Cardiac muscle cell (in vitro differentiated cells and primary cell): Measurements from ENCODE around the gene PRKAG2. TPM values are rescaled to one million over a fixed set of nuclear protein-coding genes. Genes with fewer than 3 reads are reported as not detected.
A peak's percentile ranks its signal among the peaks of the same experiment; 100 is the strongest.

Experiments used
- DNase-seq, 2 donors: peaks; one replicate each; pipeline versions ENCODE4 v3.0.0 to v3.0.0-alpha.2; 2010 to 2017; ENCODE audit warnings: low read depth in 1 of 2, low spot score in 1 of 2
- H3K27ac ChIP-seq: fragments of 200-600 bp; sonication (generic); 2 replicates; pipeline ENCODE4 v1.5.1; 2016
- H3K27me3 ChIP-seq: fragments of 200-600 bp; sonication (generic); 2 replicates; pipeline ENCODE4 v1.6.0; 2016; ENCODE audit warnings: control low read depth
- H3K36me3 ChIP-seq: fragments of 200-600 bp; sonication (generic); 2 replicates; pipeline ENCODE4 v1.5.1; 2016; ENCODE audit warnings: control low read depth
- H3K4me1 ChIP-seq: fragments of 200-600 bp; sonication (generic); 2 replicates; pipeline ENCODE4 v1.8.1; 2017; ENCODE audit warnings: low read depth, mild to moderate bottlenecking, mixed run types
- H3K4me3 ChIP-seq: fragments of 200-600 bp; sonication (generic); 2 replicates; pipeline ENCODE4 v1.5.1; 2016; ENCODE audit warnings: mild to moderate bottlenecking
- H3K9me3 ChIP-seq: fragments of 200-600 bp; sonication (generic); 2 replicates; pipeline ENCODE4 v1.5.1; 2017; ENCODE audit warnings: low read depth, mild to moderate bottlenecking, control low read depth
- CTCF ChIP-seq: IDR thresholded peaks from 2 replicates; pipeline ENCODE4 v1.5.1; 2012; ENCODE audit warnings: low read depth, mild to moderate bottlenecking, low read length
- polyA plus RNA-seq: library from polyadenylated mRNA; unstranded; fragments of >200 nt; fragmentation: Nextera tagmentation; extraction: Ambion mirVana; gene quantifications from 2 replicates; pipeline ENCODE4 v1.2.1, GENCODE V29; 2016
- total RNA-seq: library from RNA; depleted of rRNA; stranded (reverse); fragments of >200 nt; gene quantifications from 2 replicates; pipeline ENCODE4 v1.2.3, GENCODE V29; 2016

PRKAG2 gene
- total and polyA plus RNA-seq, 2 experiments from 2014 or later = 43.4 to 85.3 TPM

- no peak for DNase-seq
- Histone ChIP-seq H3K4me1 (no peaks in the 10 kb centered on the region), H3K27me3 (no peaks in the 10 kb centered on the region), H3K27ac (no peak overlapping the region), H3K9me3 (no peaks in the 10 kb centered on the region), H3K36me3 (no peaks in the 10 kb centered on the region), H3K4me3 (no peak overlapping the region)
- no peak for TF ChIP-seq CTCF
Observed at GRCh38 chr7:151900591-151900985, 23.7 kb upstream of the PRKAG2 start.

- no peak for TF ChIP-seq CTCF
- Histone ChIP-seq H3K4me3 (no peak overlapping the region), H3K27me3 (no peaks in the 10 kb centered on the region), H3K36me3 (no peaks in the 10 kb centered on the region), H3K4me1 (no peaks in the 10 kb centered on the region), H3K27ac (no peak overlapping the region), H3K9me3 (no peaks in the 10 kb centered on the region)
- no peak for DNase-seq
Observed at GRCh38 chr7:151899513-151900360, 22.8 kb upstream of the PRKAG2 start.

GRCh38 chr7:151897951-151898686, 21.2 kb upstream of the PRKAG2 start:
- no peak overlapping the region for H3K27ac ChIP-seq
- H3K27me3 ChIP-seq = no peaks in the 10 kb centered on the region
- no peaks in the 10 kb centered on the region for H3K36me3 ChIP-seq
- H3K4me3 ChIP-seq = no peak overlapping the region
- H3K9me3 ChIP-seq = no peaks in the 10 kb centered on the region
- DNase-seq = no peak
- H3K4me1 ChIP-seq = no peaks in the 10 kb centered on the region
- no peak for TF ChIP-seq CTCF

GRCh38 chr7:151897161-151897731, 20.3 kb upstream of the PRKAG2 start:
- Histone ChIP-seq H3K36me3 (no peaks in the 10 kb centered on the region), H3K27me3 (no peaks in the 10 kb centered on the region), H3K4me3 (no peak overlapping the region), H3K27ac (no peak overlapping the region), H3K9me3 (no peaks in the 10 kb centered on the region), H3K4me1 (no peaks in the 10 kb centered on the region)
- no peak for TF ChIP-seq CTCF
- peak in 1 of 2 donors; percentile 17 for DNase-seq

- no peak for DNase-seq
- Histone ChIP-seq H3K27ac (no peak overlapping the region), H3K4me1 (no peaks in the 10 kb centered on the region), H3K4me3 (no peak overlapping the region), H3K36me3 (no peaks in the 10 kb centered on the region), H3K9me3 (no peaks in the 10 kb centered on the region), H3K27me3 (no peaks in the 10 kb centered on the region)
- no peak for TF ChIP-seq CTCF
Observed at GRCh38 chr7:151896486-151896885, 19.6 kb upstream of the PRKAG2 start.
